DOHH2 (cell line): ENCODE data around the gene RANBP1.

ENCODE experiments used
- H3F3A ChIP-seq: fragments of 200-600 bp; sonication (generic), shearing (Covaris generic); 2 replicates; pipeline ENCODE4 v1.6.0; 2016; ENCODE audit warnings: antibody characterized with exemption, mild to moderate bottlenecking; ENCODE audit not compliant: control insufficient read depth, insufficient read depth
- H3K27ac ChIP-seq: fragments of 200-600 bp; sonication (generic); 2 replicates; pipeline ENCODE4 v1.5.1; 2014; ENCODE audit warnings: low read depth, mild to moderate bottlenecking, low read length, moderate library complexity
- H3K27me3 ChIP-seq: fragments of 200-600 bp; sonication (generic); 2 replicates; pipeline ENCODE4 v1.6.1; 2014; ENCODE audit warnings: mild to moderate bottlenecking, low read length, mixed read lengths; ENCODE audit not compliant: control insufficient read depth
- H3K36me3 ChIP-seq: fragments of 200-600 bp; sonication (generic); 2 replicates; pipeline ENCODE4 v1.6.1; 2014; ENCODE audit warnings: mild to moderate bottlenecking, low read length, moderate library complexity, mixed read lengths; ENCODE audit not compliant: control insufficient read depth
- H3K4me1 ChIP-seq: fragments of 200-600 bp; sonication (generic); 2 replicates; pipeline ENCODE4 v1.6.1; 2014; ENCODE audit warnings: mild to moderate bottlenecking, low read length, mixed read lengths; ENCODE audit not compliant: control insufficient read depth
- H3K4me2 ChIP-seq: fragments of 200-600 bp; sonication (generic); 2 replicates; pipeline ENCODE4 v1.6.0; 2014; ENCODE audit warnings: mild to moderate bottlenecking, low read length, moderate library complexity
- H3K4me3 ChIP-seq: fragments of 200-600 bp; sonication (generic); 2 replicates; pipeline ENCODE4 v1.5.1; 2014; ENCODE audit warnings: mild to moderate bottlenecking, low read length, mixed read lengths
- H3K79me2 ChIP-seq: fragments of 200-600 bp; sonication (generic); 2 replicates; pipeline ENCODE4 v1.6.1; 2014; ENCODE audit warnings: mild to moderate bottlenecking, low read length, mixed read lengths; ENCODE audit not compliant: control insufficient read depth
- H3K9me2 ChIP-seq: fragments of 200-600 bp; sonication (generic); replicated peaks from 2 replicates; pipeline ENCODE4 v1.6.1; 2014; ENCODE audit warnings: mild to moderate bottlenecking, low read length, mixed read lengths; ENCODE audit not compliant: control insufficient read depth
- H3K9me3 ChIP-seq: fragments of 200-600 bp; sonication (generic); 2 replicates; pipeline ENCODE4 v1.6.1; 2014; ENCODE audit warnings: antibody characterized with exemption, low read length, mixed read lengths; ENCODE audit not compliant: control insufficient read depth, insufficient read depth
- H4K20me1 ChIP-seq: fragments of 200-600 bp; sonication (generic); 2 replicates; pipeline ENCODE4 v1.6.0; 2014; ENCODE audit warnings: low read depth, mild to moderate bottlenecking, antibody characterized with exemption, low read length, moderate library complexity; ENCODE audit not compliant: control insufficient read depth, insufficient read depth
- EZH2phosphoT487 ChIP-seq: fragments of 200-600 bp; sonication (generic); IDR thresholded peaks from 2 replicates; pipeline ENCODE4 v1.6.1; 2017; ENCODE audit warnings: borderline replicate concordance, mild to moderate bottlenecking, antibody characterized with exemption, low read length, moderate library complexity, mixed read lengths
- TF ChIP-seq, protein P1 (sequence below): fragments of 200-600 bp; sonication (generic); IDR thresholded peaks from one replicate; pipeline ENCODE4 v1.5.1; 2014; ENCODE audit warnings: antibody characterized with exemption, mild to moderate bottlenecking, low read depth, low read length; ENCODE audit not compliant: poor library complexity, severe bottlenecking

RANBP1 gene

DNA sequence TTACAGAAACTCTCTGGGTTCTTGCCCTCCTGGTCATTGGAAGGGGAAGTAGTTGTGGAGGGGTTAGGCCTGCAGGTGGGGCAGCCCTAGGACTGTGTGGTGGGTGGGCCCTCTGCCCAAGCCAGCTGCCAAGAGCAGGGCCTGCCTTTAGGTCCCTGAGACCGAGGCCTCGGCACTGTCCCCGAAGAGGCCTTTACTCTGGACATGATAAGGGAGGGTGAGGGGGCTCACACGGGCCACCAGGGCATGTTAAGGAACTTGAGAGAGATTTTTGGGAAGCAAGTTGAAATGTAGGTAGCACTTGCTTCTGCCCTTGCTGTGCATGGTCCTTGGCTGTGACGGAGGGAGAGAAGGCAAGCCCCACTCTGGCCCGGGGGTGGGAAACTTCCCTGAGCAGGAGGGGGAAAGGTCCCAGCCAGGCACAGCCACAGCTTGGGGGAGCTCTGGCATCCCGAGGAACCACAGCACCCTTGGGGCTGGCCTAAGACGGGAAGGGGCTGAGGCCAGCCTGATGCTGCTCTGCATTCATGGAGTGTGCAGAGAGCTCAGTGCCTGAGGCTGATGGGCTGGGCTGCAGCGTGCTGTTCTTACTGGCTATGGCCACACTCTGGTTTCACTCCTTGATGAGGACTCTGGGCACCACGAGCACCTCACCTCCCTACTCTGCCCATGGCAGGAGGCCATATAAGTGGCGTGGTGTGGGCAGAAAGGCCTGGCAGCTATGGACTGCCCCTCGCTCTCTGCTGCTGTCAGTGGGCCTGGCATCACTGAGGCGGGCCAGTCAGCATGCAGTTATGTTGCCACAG lies 7.8 kb upstream of the RANBP1 start:
- TF ChIP-seq, protein P1, sequence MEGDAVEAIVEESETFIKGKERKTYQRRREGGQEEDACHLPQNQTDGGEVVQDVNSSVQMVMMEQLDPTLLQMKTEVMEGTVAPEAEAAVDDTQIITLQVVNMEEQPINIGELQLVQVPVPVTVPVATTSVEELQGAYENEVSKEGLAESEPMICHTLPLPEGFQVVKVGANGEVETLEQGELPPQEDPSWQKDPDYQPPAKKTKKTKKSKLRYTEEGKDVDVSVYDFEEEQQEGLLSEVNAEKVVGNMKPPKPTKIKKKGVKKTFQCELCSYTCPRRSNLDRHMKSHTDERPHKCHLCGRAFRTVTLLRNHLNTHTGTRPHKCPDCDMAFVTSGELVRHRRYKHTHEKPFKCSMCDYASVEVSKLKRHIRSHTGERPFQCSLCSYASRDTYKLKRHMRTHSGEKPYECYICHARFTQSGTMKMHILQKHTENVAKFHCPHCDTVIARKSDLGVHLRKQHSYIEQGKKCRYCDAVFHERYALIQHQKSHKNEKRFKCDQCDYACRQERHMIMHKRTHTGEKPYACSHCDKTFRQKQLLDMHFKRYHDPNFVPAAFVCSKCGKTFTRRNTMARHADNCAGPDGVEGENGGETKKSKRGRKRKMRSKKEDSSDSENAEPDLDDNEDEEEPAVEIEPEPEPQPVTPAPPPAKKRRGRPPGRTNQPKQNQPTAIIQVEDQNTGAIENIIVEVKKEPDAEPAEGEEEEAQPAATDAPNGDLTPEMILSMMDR, result no peak
- no peak for TF ChIP-seq EZH2phosphoT487
- Histone ChIP-seq H3K27ac (no peak overlapping the region), H3K4me2 (no peak overlapping the region), H3K4me1 (0 out of 2 replicates have a peak, but pooled peaks cover 3% of the 10 kb centered on the region), H3K9me2 (no peaks in the 10 kb centered on the region), H4K20me1 (no peaks in the 10 kb centered on the region), H3F3A (peaks cover 13% of the 10 kb centered on the region), H3K79me2 (peaks cover 6% of the 10 kb centered on the region), H3K36me3 (peaks cover 91% of the 10 kb centered on the region), H3K9me3 (no peaks in the 10 kb centered on the region), H3K4me3 (no peak overlapping the region), H3K27me3 (no peaks in the 10 kb centered on the region)

DNA sequence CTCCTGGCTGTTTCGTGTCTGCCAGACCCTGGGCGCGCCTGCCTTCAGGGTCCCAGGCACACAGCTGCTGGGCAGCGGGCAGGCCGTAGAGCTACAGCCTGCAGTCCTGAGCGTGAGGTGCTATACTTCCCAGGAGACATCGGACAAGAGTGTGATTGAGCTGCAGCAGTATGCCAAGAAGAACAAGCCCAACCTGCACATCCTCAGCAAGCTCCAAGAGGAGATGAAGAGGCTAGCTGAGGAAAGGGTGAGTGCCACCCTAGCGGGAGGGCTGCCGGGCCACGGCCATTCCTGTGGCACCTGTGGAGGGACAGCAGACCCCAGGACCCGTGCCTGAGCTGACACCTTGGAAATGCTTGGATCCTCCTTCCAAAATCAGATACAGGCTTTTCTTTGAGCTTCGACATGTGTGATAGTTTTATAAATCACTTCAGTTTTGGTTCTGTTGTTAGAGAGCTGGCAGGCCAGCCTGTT lies 7.1 kb upstream of the RANBP1 start:
- Histone ChIP-seq H3K36me3 (peaks cover 92% of the 10 kb centered on the region), H3K4me2 (no peak overlapping the region), H3K4me3 (no peak overlapping the region), H3K9me3 (no peaks in the 10 kb centered on the region), H3K9me2 (no peaks in the 10 kb centered on the region), H4K20me1 (no peaks in the 10 kb centered on the region), H3F3A (peaks cover 13% of the 10 kb centered on the region), H3K27ac (no peak overlapping the region), H3K27me3 (no peaks in the 10 kb centered on the region), H3K4me1 (0 out of 2 replicates have a peak, but pooled peaks cover 3% of the 10 kb centered on the region), H3K79me2 (peaks cover 8% of the 10 kb centered on the region)
- TF ChIP-seq, protein P1, result no peak

DNA sequence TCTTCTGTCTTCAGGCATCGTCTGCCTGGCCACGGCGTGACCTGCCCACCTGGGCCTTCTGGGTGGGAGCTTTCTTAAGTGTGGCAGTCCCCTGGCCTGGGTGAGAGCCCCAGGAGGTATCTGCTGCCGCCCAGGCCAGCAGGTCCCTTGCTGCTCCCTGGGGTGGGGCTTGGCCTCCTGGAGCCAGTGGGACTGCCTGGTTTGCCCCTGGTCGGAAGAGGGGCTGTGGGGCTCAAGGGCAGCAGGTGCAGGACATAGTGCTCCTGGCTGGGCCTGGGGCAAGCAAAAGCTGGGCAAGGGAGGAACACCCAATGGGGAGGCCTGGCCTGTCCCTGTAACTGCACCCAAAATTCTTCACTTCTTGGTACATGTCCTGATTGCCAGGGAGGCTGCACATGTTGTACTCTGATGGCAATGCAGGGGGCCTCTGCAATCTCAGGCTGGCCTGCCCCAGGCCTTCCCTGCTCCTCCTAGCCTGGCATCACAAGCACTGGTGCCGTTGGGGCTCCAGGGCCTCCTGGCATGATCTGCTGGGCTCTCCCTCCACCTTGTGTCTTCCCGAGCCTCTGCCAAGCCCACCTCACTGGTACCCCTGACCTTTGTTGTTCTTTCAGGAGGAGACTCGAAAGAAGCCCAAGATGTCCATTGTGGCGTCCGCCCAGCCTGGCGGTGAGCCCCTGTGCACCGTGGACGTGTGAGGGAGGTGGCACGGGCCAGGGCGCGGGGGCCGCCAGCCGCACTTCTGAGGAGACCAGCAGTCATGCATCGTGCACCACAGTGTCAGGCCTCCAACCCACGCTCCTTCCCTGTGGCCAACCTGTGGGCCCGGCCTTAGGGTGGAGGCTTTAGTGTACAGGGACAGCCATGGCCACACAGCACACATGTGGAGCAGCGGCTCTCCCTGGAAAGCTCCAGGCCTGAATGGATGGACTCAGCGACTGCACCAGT lies 6.2 kb upstream of the RANBP1 start:
- Histone ChIP-seq H3K36me3 (peaks cover 96% of the 10 kb centered on the region), H3F3A (peaks cover 13% of the 10 kb centered on the region), H3K4me3 (no peak overlapping the region), H3K4me2 (no peak overlapping the region), H3K4me1 (0 out of 2 replicates have a peak, but pooled peaks cover 3% of the 10 kb centered on the region), H3K9me3 (no peaks in the 10 kb centered on the region), H3K79me2 (peaks cover 14% of the 10 kb centered on the region), H3K27me3 (no peaks in the 10 kb centered on the region), H3K27ac (no peak overlapping the region), H3K9me2 (no peaks in the 10 kb centered on the region), H4K20me1 (no peaks in the 10 kb centered on the region)
- TF ChIP-seq, protein P1, result no peak
- TF ChIP-seq EZH2phosphoT487, result no peak
